IPS-NIHi7 (cell line): ENCODE results near the gene BAHCC1.
A peak's percentile ranks its signal among the peaks of the same experiment; 100 is the strongest.
"Not testable (repeated sequence)": the region's sequence is repeated elsewhere in the genome, so short reads cannot be mapped to it uniquely, and the experiment has no call there.

Experiments
- DNase-seq: peaks from one replicate; pipeline ENCODE4 v3.0.0; 2012; ENCODE audit warnings: mixed read lengths; ENCODE audit errors: extremely low spot score

BAHCC1 gene

GRCh38 chr17:81394921-81395599, at the start of gene BAHCC1:
Gene BAHCC1, plus strand, starts transcription at chr17:81395457. Its CDS starts 4,283 bp downstream, at chr17:81399740.
- peak; percentile 94 for DNase-seq

- peak; percentile 99 for DNase-seq
Observed at GRCh38 chr17:81346090-81346907, 49.0 kb upstream of the BAHCC1 start.

- no peak for DNase-seq
Observed at GRCh38 chr17:81346908-81347349, 48.3 kb upstream of the BAHCC1 start.

GRCh38 chr17:81347437-81347836, 47.8 kb upstream of the BAHCC1 start:
- DNase-seq, result no peak

- DNase-seq, result no peak
Observed at GRCh38 chr17:81348097-81349055, 46.9 kb upstream of the BAHCC1 start.

GRCh38 chr17:81349397-81350319, 45.6 kb upstream of the BAHCC1 start:
- no peak for DNase-seq

- no peak for DNase-seq
Observed at GRCh38 chr17:81350320-81350890, 44.9 kb upstream of the BAHCC1 start.

- not testable (repeated sequence) for DNase-seq
Observed at GRCh38 chr17:81351329-81352052, 43.8 kb upstream of the BAHCC1 start.

- not testable (repeated sequence) for DNase-seq
Observed at GRCh38 chr17:81352056-81352455, 43.2 kb upstream of the BAHCC1 start.

GRCh38 chr17:81354252-81354953, 40.9 kb upstream of the BAHCC1 start:
- no peak for DNase-seq

GRCh38 chr17:81354954-81355347, 40.3 kb upstream of the BAHCC1 start:
- DNase-seq, result no peak

GRCh38 chr17:81359218-81359617, 36.0 kb upstream of the BAHCC1 start:
- DNase-seq, result no peak

GRCh38 chr17:81362001-81362400, 33.3 kb upstream of the BAHCC1 start:
- not testable (repeated sequence) for DNase-seq

- DNase-seq, result no peak
Observed at GRCh38 chr17:81364278-81365147, 30.7 kb upstream of the BAHCC1 start.

- DNase-seq, result peak; percentile 48
Observed at GRCh38 chr17:81365148-81365600, 30.1 kb upstream of the BAHCC1 start.

- no peak for DNase-seq
Observed at GRCh38 chr17:81365601-81366585, 29.4 kb upstream of the BAHCC1 start.

GRCh38 chr17:81366648-81367047, 28.6 kb upstream of the BAHCC1 start:
- DNase-seq, result no peak
